ENCODE results near the gene OR8G5. TPM values are rescaled to one million over a fixed set of nuclear protein-coding genes. Genes with fewer than 3 reads are reported as not detected.
"Not testable (repeated sequence)": the region's sequence is repeated elsewhere in the genome, so short reads cannot be mapped to it uniquely, and the experiment has no call there.

The OR8G5 gene
- polyA plus RNA-seq, 1 donor from 2014 or later, result not detected

DNA sequence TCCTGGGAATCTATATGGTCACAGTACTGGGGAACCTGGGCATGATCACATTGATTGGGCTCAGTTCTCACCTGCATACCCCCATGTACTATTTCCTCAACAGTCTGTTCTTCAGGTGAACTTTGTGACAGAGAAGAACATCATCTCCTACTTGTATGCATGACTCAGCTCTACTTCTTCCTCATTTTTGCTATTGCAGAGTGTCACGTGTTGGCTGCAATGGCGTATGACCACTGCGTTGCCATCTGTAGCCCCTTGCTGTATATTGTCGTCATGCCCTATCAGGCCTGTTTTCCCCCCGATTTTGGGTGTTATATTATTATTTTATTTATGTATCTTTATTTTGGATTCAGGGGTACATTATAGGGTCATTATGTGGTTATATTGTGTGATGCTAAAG, 17.7 kb upstream of the OR8G5 start:
- H3K27me3 ChIP-seq (ENCODE audit: insufficient read depth, low read depth, low read length), result no peaks in the 10 kb centered on the region
- no peak overlapping the region for H3K27ac ChIP-seq (ENCODE audit: low read length)
- H3K9me3 ChIP-seq (ENCODE audit: low read length), result no peaks in the 10 kb centered on the region
- no peaks in the 10 kb centered on the region for H3K9me2 ChIP-seq (ENCODE audit: insufficient read depth, low read length)
- no peaks in the 10 kb centered on the region for H3K36me3 ChIP-seq (ENCODE audit: insufficient read depth, low read length)
- TF ChIP-seq, protein P1, sequence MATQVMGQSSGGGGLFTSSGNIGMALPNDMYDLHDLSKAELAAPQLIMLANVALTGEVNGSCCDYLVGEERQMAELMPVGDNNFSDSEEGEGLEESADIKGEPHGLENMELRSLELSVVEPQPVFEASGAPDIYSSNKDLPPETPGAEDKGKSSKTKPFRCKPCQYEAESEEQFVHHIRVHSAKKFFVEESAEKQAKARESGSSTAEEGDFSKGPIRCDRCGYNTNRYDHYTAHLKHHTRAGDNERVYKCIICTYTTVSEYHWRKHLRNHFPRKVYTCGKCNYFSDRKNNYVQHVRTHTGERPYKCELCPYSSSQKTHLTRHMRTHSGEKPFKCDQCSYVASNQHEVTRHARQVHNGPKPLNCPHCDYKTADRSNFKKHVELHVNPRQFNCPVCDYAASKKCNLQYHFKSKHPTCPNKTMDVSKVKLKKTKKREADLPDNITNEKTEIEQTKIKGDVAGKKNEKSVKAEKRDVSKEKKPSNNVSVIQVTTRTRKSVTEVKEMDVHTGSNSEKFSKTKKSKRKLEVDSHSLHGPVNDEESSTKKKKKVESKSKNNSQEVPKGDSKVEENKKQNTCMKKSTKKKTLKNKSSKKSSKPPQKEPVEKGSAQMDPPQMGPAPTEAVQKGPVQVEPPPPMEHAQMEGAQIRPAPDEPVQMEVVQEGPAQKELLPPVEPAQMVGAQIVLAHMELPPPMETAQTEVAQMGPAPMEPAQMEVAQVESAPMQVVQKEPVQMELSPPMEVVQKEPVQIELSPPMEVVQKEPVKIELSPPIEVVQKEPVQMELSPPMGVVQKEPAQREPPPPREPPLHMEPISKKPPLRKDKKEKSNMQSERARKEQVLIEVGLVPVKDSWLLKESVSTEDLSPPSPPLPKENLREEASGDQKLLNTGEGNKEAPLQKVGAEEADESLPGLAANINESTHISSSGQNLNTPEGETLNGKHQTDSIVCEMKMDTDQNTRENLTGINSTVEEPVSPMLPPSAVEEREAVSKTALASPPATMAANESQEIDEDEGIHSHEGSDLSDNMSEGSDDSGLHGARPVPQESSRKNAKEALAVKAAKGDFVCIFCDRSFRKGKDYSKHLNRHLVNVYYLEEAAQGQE (IDR thresholded peaks at IDR 0.05; ENCODE audit: borderline replicate concordance), result no peak
- no peak for TF ChIP-seq RAD21 (conservative IDR thresholded peaks at IDR 0.05)
- no peaks in the 10 kb centered on the region for H3K79me2 ChIP-seq (replicated peaks; ENCODE audit: insufficient read depth, low read length)
- no peak overlapping the region for H3K4me3 ChIP-seq (ENCODE audit: low read length)
- H3K9ac ChIP-seq (ENCODE audit: low read length), result no peak overlapping the region
- no peak overlapping the region for H3K4me2 ChIP-seq (ENCODE audit: low read length)
- no peaks in the 10 kb centered on the region for H4K20me1 ChIP-seq (ENCODE audit: insufficient read depth)
- no peaks in the 10 kb centered on the region for H3F3A ChIP-seq (ENCODE audit: insufficient read depth, low read length, poor library complexity, severe bottlenecking)
- no peak overlapping the region for H2AFZ ChIP-seq (ENCODE audit: low read depth, low read length)

- H3F3A ChIP-seq (ENCODE audit: insufficient read depth, low read length, poor library complexity, severe bottlenecking), result no peaks in the 10 kb centered on the region
- H3K79me2 ChIP-seq (replicated peaks; ENCODE audit: insufficient read depth, low read length), result no peaks in the 10 kb centered on the region
- H2AFZ ChIP-seq (ENCODE audit: low read depth, low read length), result no peak within 1 kb of the TSS
- H3K27me3 ChIP-seq (ENCODE audit: insufficient read depth, low read depth, low read length), result no peaks in the 10 kb centered on the region
- no peak within 1 kb of the TSS for H3K4me3 ChIP-seq (ENCODE audit: low read length)
- H3K9me2 ChIP-seq (ENCODE audit: insufficient read depth, low read length), result no peaks in the 10 kb centered on the region
- no peaks in the 10 kb centered on the region for H3K9me3 ChIP-seq (ENCODE audit: low read length)
- H3K4me2 ChIP-seq (ENCODE audit: low read length), result no peak within 1 kb of the TSS
- H3K9ac ChIP-seq (ENCODE audit: low read length), result no peak within 1 kb of the TSS
- no peaks in the 10 kb centered on the region for H3K36me3 ChIP-seq (ENCODE audit: insufficient read depth, low read length)
- H4K20me1 ChIP-seq (ENCODE audit: insufficient read depth), result no peaks in the 10 kb centered on the region
- no peak for TF ChIP-seq SMC3 (conservative IDR thresholded peaks at IDR 0.05; ENCODE audit: poor library complexity)
- no peak for TF ChIP-seq EP300 (conservative IDR thresholded peaks at IDR 0.05; ENCODE audit: poor library complexity, severe bottlenecking)
- no peak within 1 kb of the TSS for H3K27ac ChIP-seq (ENCODE audit: low read length)
Observed at GRCh38 chr11:124240621-124241397, 15.4 kb upstream of the OR8G5 start, which contains the start of gene OR8G1. OR8G1 (plus strand) TSS chr11:124241095; CDS start chr11:124249676, 8,581 bp downstream.

- H2AFZ ChIP-seq (ENCODE audit: low read depth, low read length); H3K9me2 ChIP-seq (ENCODE audit: insufficient read depth, low read length); H3K79me2 ChIP-seq (replicated peaks; ENCODE audit: insufficient read depth, low read length); H3K27me3 ChIP-seq (ENCODE audit: insufficient read depth, low read depth, low read length); H3K9ac ChIP-seq (ENCODE audit: low read length); H3F3A ChIP-seq (ENCODE audit: insufficient read depth, low read length, poor library complexity, severe bottlenecking); H3K9me3 ChIP-seq (ENCODE audit: low read length); H3K4me3 ChIP-seq (ENCODE audit: low read length); H3K36me3 ChIP-seq (ENCODE audit: insufficient read depth, low read length); H3K27ac ChIP-seq (ENCODE audit: low read length); H3K4me2 ChIP-seq (ENCODE audit: low read length); H4K20me1 ChIP-seq (ENCODE audit: insufficient read depth): not testable (repeated sequence)
Observed at GRCh38 chr11:124249869-124250268, 6.3 kb upstream of the OR8G5 start.

DNA sequence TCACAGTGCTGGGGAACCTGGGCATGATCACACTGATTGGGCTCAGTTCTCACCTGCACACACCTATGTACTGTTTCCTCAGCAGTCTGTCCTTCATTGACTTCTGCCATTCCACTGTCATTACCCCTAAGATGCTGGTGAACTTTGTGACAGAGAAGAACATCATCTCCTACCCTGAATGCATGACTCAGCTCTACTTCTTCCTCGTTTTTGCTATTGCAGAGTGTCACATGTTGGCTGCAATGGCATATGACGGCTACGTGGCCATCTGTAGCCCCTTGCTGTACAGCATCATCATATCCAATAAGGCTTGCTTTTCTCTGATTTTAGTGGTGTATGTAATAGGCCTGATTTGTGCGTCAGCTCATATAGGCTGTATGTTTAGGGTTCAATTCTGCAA, 8.9 kb downstream of the OR8G5 start:
- not testable (repeated sequence) for H3K79me2 ChIP-seq (replicated peaks; ENCODE audit: insufficient read depth, low read length); H3K4me3 ChIP-seq (ENCODE audit: low read length); H2AFZ ChIP-seq (ENCODE audit: low read depth, low read length); H3K4me2 ChIP-seq (ENCODE audit: low read length); H3K9me2 ChIP-seq (ENCODE audit: insufficient read depth, low read length); H3K9me3 ChIP-seq (ENCODE audit: low read length); H4K20me1 ChIP-seq (ENCODE audit: insufficient read depth); H3F3A ChIP-seq (ENCODE audit: insufficient read depth, low read length, poor library complexity, severe bottlenecking); H3K9ac ChIP-seq (ENCODE audit: low read length); H3K27me3 ChIP-seq (ENCODE audit: insufficient read depth, low read depth, low read length); H3K36me3 ChIP-seq (ENCODE audit: insufficient read depth, low read length); H3K27ac ChIP-seq (ENCODE audit: low read length)

DNA sequence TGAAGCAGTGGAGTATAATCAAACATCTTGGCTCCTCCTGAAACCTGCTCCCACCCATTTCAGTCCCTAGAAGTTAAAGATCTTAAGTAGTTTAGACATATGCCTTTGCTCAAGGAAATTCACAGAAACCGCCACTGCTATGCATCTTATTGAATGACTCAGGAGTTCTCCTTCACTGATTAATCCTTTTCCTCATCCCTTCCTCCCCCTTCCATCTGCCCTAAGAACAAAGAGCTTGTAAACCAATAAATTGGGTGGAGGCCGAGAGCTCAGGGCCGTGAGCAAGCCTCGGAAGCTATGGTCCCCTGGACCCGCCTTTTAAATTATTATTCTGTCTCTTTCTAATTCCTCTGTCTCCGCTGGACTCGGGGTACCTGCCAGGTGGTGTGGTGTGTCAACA, 14.7 kb downstream of the OR8G5 start:
- not testable (repeated sequence) for H3K9me2 ChIP-seq (ENCODE audit: insufficient read depth, low read length); H4K20me1 ChIP-seq (ENCODE audit: insufficient read depth); H3K27ac ChIP-seq (ENCODE audit: low read length); H3K4me3 ChIP-seq (ENCODE audit: low read length); H3K9me3 ChIP-seq (ENCODE audit: low read length); H3K27me3 ChIP-seq (ENCODE audit: insufficient read depth, low read depth, low read length); H3K4me2 ChIP-seq (ENCODE audit: low read length); H3K79me2 ChIP-seq (replicated peaks; ENCODE audit: insufficient read depth, low read length); H3F3A ChIP-seq (ENCODE audit: insufficient read depth, low read length, poor library complexity, severe bottlenecking); H2AFZ ChIP-seq (ENCODE audit: low read depth, low read length); H3K9ac ChIP-seq (ENCODE audit: low read length); H3K36me3 ChIP-seq (ENCODE audit: insufficient read depth, low read length)

Measured in neural cell (in vitro differentiated cells).